SU-DHL-6 (cell line): ENCODE results near the gene SPP2.

ENCODE experiments used
- H2AFZ ChIP-seq: fragments of 200-600 bp; sonication (generic); 2 replicates; pipeline ENCODE4 v1.6.1; 2014; ENCODE audit warnings: low read depth, mild to moderate bottlenecking, moderate library complexity, mixed read lengths, antibody characterized with exemption, low read length; ENCODE audit not compliant: severe bottlenecking
- H3F3A ChIP-seq: fragments of 200-600 bp; shearing (Covaris generic); 2 replicates; pipeline ENCODE4 v1.6.0; 2016; ENCODE audit warnings: antibody characterized with exemption, mild to moderate bottlenecking; ENCODE audit not compliant: insufficient read depth
- H3K27ac ChIP-seq: fragments of 200-600 bp; sonication (generic); 2 replicates; pipeline ENCODE4 v1.5.1; 2016; ENCODE audit warnings: low read depth, mild to moderate bottlenecking, low read length, moderate library complexity, mixed read lengths
- H3K27me3 ChIP-seq: fragments of 200-600 bp; sonication (generic), shearing (Covaris generic); 2 replicates; pipeline ENCODE4 v1.6.0; 2014; ENCODE audit warnings: mild to moderate bottlenecking, low read length
- H3K36me3 ChIP-seq: fragments of 200-600 bp; sonication (generic); 2 replicates; pipeline ENCODE4 v1.6.1; 2014; ENCODE audit warnings: mild to moderate bottlenecking, low read length, mixed read lengths
- H3K4me2 ChIP-seq: fragments of 300-600, 200-600 bp; shearing (Covaris generic), sonication (generic); 2 replicates; pipeline ENCODE4 v1.6.0; 2014; ENCODE audit warnings: low read length, low read depth, mild to moderate bottlenecking; ENCODE audit not compliant: poor library complexity, severe bottlenecking
- H3K4me3 ChIP-seq: fragments of 200-600 bp; sonication (generic); 2 replicates; pipeline ENCODE4 v1.5.1; 2014; ENCODE audit warnings: antibody characterized with exemption, low read length, mild to moderate bottlenecking, mixed read lengths; ENCODE audit not compliant: insufficient read depth, poor library complexity, severe bottlenecking
- H3K79me2 ChIP-seq: fragments of 200-600 bp; sonication (generic); 2 replicates; pipeline ENCODE4 v1.6.1; 2014; ENCODE audit warnings: mild to moderate bottlenecking, low read length, moderate library complexity; ENCODE audit not compliant: insufficient read depth
- H3K9ac ChIP-seq: fragments of 200-600 bp; sonication (generic); 2 replicates; pipeline ENCODE4 v1.7.0; 2014; ENCODE audit warnings: mild to moderate bottlenecking, low read length
- H3K9me2 ChIP-seq: fragments of 200-600 bp; sonication (generic); replicated peaks from 2 replicates; pipeline ENCODE4 v1.6.1; 2014; ENCODE audit warnings: low read length; ENCODE audit not compliant: insufficient read depth
- H3K9me3 ChIP-seq: fragments of 200-600 bp; sonication (generic); 2 replicates; pipeline ENCODE4 v1.6.1; 2014; ENCODE audit warnings: low read length, mixed read lengths; ENCODE audit not compliant: insufficient read depth
- H4K20me1 ChIP-seq: fragments of 200-600 bp; sonication (generic); 2 replicates; pipeline ENCODE4 v1.6.1; 2014; ENCODE audit warnings: low read depth, mild to moderate bottlenecking, antibody characterized with exemption, low read length, moderate library complexity, mixed read lengths
- CTCF ChIP-seq: fragments of 200-600 bp; sonication (generic); IDR thresholded peaks from one replicate; pipeline ENCODE4 v1.5.1; 2017; ENCODE audit warnings: antibody characterized with exemption, mild to moderate bottlenecking, low read length, moderate library complexity; ENCODE audit not compliant: insufficient read depth, poor library complexity, severe bottlenecking
- EZH2phosphoT487 ChIP-seq: fragments of 200-600 bp; sonication (generic), shearing (Covaris generic); conservative IDR thresholded peaks from 2 replicates; pipeline ENCODE4 v1.6.1; 2018; ENCODE audit warnings: mild to moderate bottlenecking, antibody characterized with exemption, low read length, moderate library complexity, mixed read lengths

Gene SPP2

GRCh38 chr2:234014427-234014826 is 36.1 kb upstream of the SPP2 start:
- H3K4me2 ChIP-seq: no peak overlapping the region
- no peaks in the 10 kb centered on the region for H3F3A ChIP-seq
- no peak overlapping the region for H3K9ac ChIP-seq
- no peak overlapping the region for H3K27ac ChIP-seq
- H3K79me2 ChIP-seq: no peaks in the 10 kb centered on the region
- no peaks in the 10 kb centered on the region for H3K9me2 ChIP-seq
- no peak overlapping the region for H2AFZ ChIP-seq
- no peaks in the 10 kb centered on the region for H3K36me3 ChIP-seq
- no peak for TF ChIP-seq EZH2phosphoT487
- no peak for TF ChIP-seq CTCF
- no peaks in the 10 kb centered on the region for H4K20me1 ChIP-seq
- H3K4me3 ChIP-seq: no peak overlapping the region
- H3K27me3 ChIP-seq: no peaks in the 10 kb centered on the region
- no peaks in the 10 kb centered on the region for H3K9me3 ChIP-seq

GRCh38 chr2:234015861-234016260 is 34.6 kb upstream of the SPP2 start:
- Histone ChIP-seq H3K27ac (no peak overlapping the region), H3K27me3 (no peaks in the 10 kb centered on the region), H2AFZ (no peak overlapping the region), H4K20me1 (no peaks in the 10 kb centered on the region), H3F3A (no peaks in the 10 kb centered on the region), H3K9me2 (no peaks in the 10 kb centered on the region), H3K9ac (no peak overlapping the region), H3K4me2 (no peak overlapping the region), H3K79me2 (no peaks in the 10 kb centered on the region), H3K9me3 (no peaks in the 10 kb centered on the region), H3K36me3 (no peaks in the 10 kb centered on the region), H3K4me3 (no peak overlapping the region)
- TF ChIP-seq EZH2phosphoT487: no peak
- TF ChIP-seq CTCF: no peak

GRCh38 chr2:234019896-234020295 is 30.6 kb upstream of the SPP2 start:
- Histone ChIP-seq H3K9me3 (no peaks in the 10 kb centered on the region), H2AFZ (no peak overlapping the region), H4K20me1 (no peaks in the 10 kb centered on the region), H3K4me2 (no peak overlapping the region), H3K36me3 (no peaks in the 10 kb centered on the region), H3K27ac (no peak overlapping the region), H3F3A (no peaks in the 10 kb centered on the region), H3K9ac (no peak overlapping the region), H3K79me2 (no peaks in the 10 kb centered on the region), H3K4me3 (no peak overlapping the region), H3K27me3 (no peaks in the 10 kb centered on the region), H3K9me2 (no peaks in the 10 kb centered on the region)
- TF ChIP-seq CTCF: no peak
- TF ChIP-seq EZH2phosphoT487: no peak
